Measurements from ENCODE around the gene CLCN2.
A peak's percentile ranks its signal among the peaks of the same experiment; 100 is the strongest.
"Not testable (repeated sequence)": the region's sequence is repeated elsewhere in the genome, so short reads cannot be mapped to it uniquely, and the experiment has no call there.

The CLCN2 gene

GRCh38 chr3:184345317-184346144 is 15.9 kb downstream of the CLCN2 start:
- no peak for DNase-seq (ENCODE audit: low read depth in 2 of 2)

GRCh38 chr3:184344579-184345316 is 16.7 kb downstream of the CLCN2 start:
- DNase-seq (ENCODE audit: low read depth in 2 of 2): no peak

- DNase-seq (ENCODE audit: low read depth in 2 of 2): no peak
Observed at GRCh38 chr3:184343200-184343876, 18.1 kb downstream of the CLCN2 start.

GRCh38 chr3:184341925-184342324 is 19.5 kb downstream of the CLCN2 start:
- no peak for DNase-seq (ENCODE audit: low read depth in 2 of 2)

GRCh38 chr3:184339451-184340135 is 21.8 kb downstream of the CLCN2 start:
- DNase-seq (ENCODE audit: low read depth in 2 of 2): not testable (repeated sequence)

GRCh38 chr3:184339001-184339400 is 22.4 kb downstream of the CLCN2 start:
- no peak for DNase-seq (ENCODE audit: low read depth in 2 of 2)

GRCh38 chr3:184338511-184338945 is 22.9 kb downstream of the CLCN2 start:
- no peak for DNase-seq (ENCODE audit: low read depth in 2 of 2)

GRCh38 chr3:184337981-184338380 is 23.4 kb downstream of the CLCN2 start:
- DNase-seq (ENCODE audit: low read depth in 2 of 2): no peak

- DNase-seq (ENCODE audit: low read depth in 2 of 2): no peak
Observed at GRCh38 chr3:184337399-184337714, 24.0 kb downstream of the CLCN2 start, which contains the start of gene FAM131A. TSS of gene FAM131A (plus strand) at chr3:184337600. CDS start at chr3:184337631, 31 bp downstream.

- DNase-seq (ENCODE audit: low read depth in 2 of 2): no peak
Observed at GRCh38 chr3:184336547-184337398, 24.6 kb downstream of the CLCN2 start.

GRCh38 chr3:184335661-184336546 is 25.5 kb downstream of the CLCN2 start:
- DNase-seq (ENCODE audit: low read depth in 2 of 2): peak; percentile 71 to 75

GRCh38 chr3:184335291-184335660 is 26.1 kb downstream of the CLCN2 start:
- no peak for DNase-seq (ENCODE audit: low read depth in 2 of 2)

- DNase-seq (ENCODE audit: low read depth in 2 of 2): peak in 1 of 2 donors; percentile 31
Observed at GRCh38 chr3:184334470-184335158, 26.8 kb downstream of the CLCN2 start.

GRCh38 chr3:184333700-184334099 is 27.7 kb downstream of the CLCN2 start:
- no peak for DNase-seq (ENCODE audit: low read depth in 2 of 2)

GRCh38 chr3:184333190-184333589 is 28.2 kb downstream of the CLCN2 start:
- no peak for DNase-seq (ENCODE audit: low read depth in 2 of 2)

- DNase-seq (ENCODE audit: low read depth in 2 of 2): no peak
Observed at GRCh38 chr3:184332370-184333090, 28.9 kb downstream of the CLCN2 start.

- DNase-seq (ENCODE audit: low read depth in 2 of 2): no peak
Observed at GRCh38 chr3:184328516-184328915, 32.9 kb downstream of the CLCN2 start.

- no peak for DNase-seq (ENCODE audit: low read depth in 2 of 2)
Observed at GRCh38 chr3:184327171-184327570, 34.2 kb downstream of the CLCN2 start.
